ENCODE data around the gene STK36. TPM values are rescaled to one million over a fixed set of nuclear protein-coding genes. Genes with fewer than 3 reads are reported as not detected.

The STK36 gene
- total RNA-seq, 1 donor from 2014 or later = 67.8 TPM

GRCh38 chr2:218710334-218710686, 38.4 kb downstream of the STK36 start:
- Mint-ChIP-seq H3K36me3 (ENCODE audit: unreplicated experiment) (no peaks in the 10 kb centered on the region), H3K9me3 (ENCODE audit: unreplicated experiment) (no peaks in the 10 kb centered on the region), H3K4me3 (ENCODE audit: unreplicated experiment) (peak overlapping the region; percentile 97), H3K27ac (ENCODE audit: unreplicated experiment) (peak overlapping the region; percentile 10), H3K4me1 (ENCODE audit: unreplicated experiment) (peaks cover 9% of the 10 kb centered on the region), H3K27me3 (ENCODE audit: unreplicated experiment) (no peaks in the 10 kb centered on the region)
- DNase-seq (ENCODE audit: extremely low spot score, unreplicated experiment) = no peak
- TF ChIP-seq CTCF (IDR thresholded peaks at IDR 0.05) = no peak

GRCh38 chr2:218710687-218711549, 39.0 kb downstream of the STK36 start, which contains the start of gene TTLL4:
TTLL4 (plus strand) TSS chr2:218710835; CDS start chr2:218737677, 26,842 bp downstream.
- peaks cover 2% of the 10 kb centered on the region for H3K36me3 Mint-ChIP-seq (ENCODE audit: unreplicated experiment)
- H3K27ac Mint-ChIP-seq (ENCODE audit: unreplicated experiment) = peak within 1 kb of the TSS; percentile 95
- H3K4me1 Mint-ChIP-seq (ENCODE audit: unreplicated experiment) = peaks cover 9% of the 10 kb centered on the region
- no peaks in the 10 kb centered on the region for H3K9me3 Mint-ChIP-seq (ENCODE audit: unreplicated experiment)
- H3K27me3 Mint-ChIP-seq (ENCODE audit: unreplicated experiment) = no peaks in the 10 kb centered on the region
- DNase-seq (ENCODE audit: extremely low spot score, unreplicated experiment) = peak; percentile 100
- peak; percentile 93 for TF ChIP-seq CTCF (IDR thresholded peaks at IDR 0.05)
- peak within 1 kb of the TSS; percentile 97 for H3K4me3 Mint-ChIP-seq (ENCODE audit: unreplicated experiment)

- no peak for TF ChIP-seq CTCF (IDR thresholded peaks at IDR 0.05)
- H3K27ac Mint-ChIP-seq (ENCODE audit: unreplicated experiment) = peak overlapping the region; percentile 95
- peaks cover 3% of the 10 kb centered on the region for H3K36me3 Mint-ChIP-seq (ENCODE audit: unreplicated experiment)
- DNase-seq (ENCODE audit: extremely low spot score, unreplicated experiment) = no peak
- no peaks in the 10 kb centered on the region for H3K27me3 Mint-ChIP-seq (ENCODE audit: unreplicated experiment)
- H3K4me1 Mint-ChIP-seq (ENCODE audit: unreplicated experiment) = peaks cover 9% of the 10 kb centered on the region
- no peaks in the 10 kb centered on the region for H3K9me3 Mint-ChIP-seq (ENCODE audit: unreplicated experiment)
- H3K4me3 Mint-ChIP-seq (ENCODE audit: unreplicated experiment) = peak overlapping the region; percentile 97
Measured at GRCh38 chr2:218711550-218711929, 39.7 kb downstream of the STK36 start.

GRCh38 chr2:218713922-218714321, 42.0 kb downstream of the STK36 start:
- no peaks in the 10 kb centered on the region for H3K27me3 Mint-ChIP-seq (ENCODE audit: unreplicated experiment)
- peaks cover 9% of the 10 kb centered on the region for H3K4me1 Mint-ChIP-seq (ENCODE audit: unreplicated experiment)
- H3K27ac Mint-ChIP-seq (ENCODE audit: unreplicated experiment) = no peak overlapping the region
- TF ChIP-seq CTCF (IDR thresholded peaks at IDR 0.05) = no peak
- H3K9me3 Mint-ChIP-seq (ENCODE audit: unreplicated experiment) = no peaks in the 10 kb centered on the region
- DNase-seq (ENCODE audit: extremely low spot score, unreplicated experiment) = no peak
- peaks cover 7% of the 10 kb centered on the region for H3K36me3 Mint-ChIP-seq (ENCODE audit: unreplicated experiment)
- H3K4me3 Mint-ChIP-seq (ENCODE audit: unreplicated experiment) = no peak overlapping the region

- Mint-ChIP-seq H3K27ac (ENCODE audit: unreplicated experiment) (no peak overlapping the region), H3K27me3 (ENCODE audit: unreplicated experiment) (no peaks in the 10 kb centered on the region), H3K36me3 (ENCODE audit: unreplicated experiment) (peaks cover 16% of the 10 kb centered on the region), H3K4me3 (ENCODE audit: unreplicated experiment) (no peak overlapping the region), H3K4me1 (ENCODE audit: unreplicated experiment) (peaks cover 9% of the 10 kb centered on the region), H3K9me3 (ENCODE audit: unreplicated experiment) (no peaks in the 10 kb centered on the region)
- no peak for DNase-seq (ENCODE audit: extremely low spot score, unreplicated experiment)
- no peak for TF ChIP-seq CTCF (IDR thresholded peaks at IDR 0.05)
Measured at GRCh38 chr2:218716070-218716469, 44.2 kb downstream of the STK36 start.
